PC-3 (cell line): Measurements from ENCODE around the gene MED12. TPM values are rescaled to one million over a fixed set of nuclear protein-coding genes. Genes with fewer than 3 reads are reported as not detected.

Experiments used
- ATAC-seq: fragments of 200-7000 bp; cut with Tn5 transposase; 2 replicates; pipeline ENCODE4 v1.9.1; 2020; ENCODE audit warnings: mild to moderate bottlenecking, moderate library complexity
- Bru-seq: library from RNA; stranded (reverse); fragments of 400-500 nt; gene quantifications from one replicate; lab custom pipeline; 2021; lab: Mats Ljungman, UMichigan
- BruChase-seq, 2 experiments: library from RNA; stranded (reverse); fragments of 400-500 nt; gene quantifications; one replicate each; lab custom pipeline; 2021; lab: Mats Ljungman, UMichigan
- BruUV-seq: library from RNA; stranded (reverse); fragments of 400-500 nt; replicated peaks from 2 replicates; lab custom pipeline; 2021; lab: Mats Ljungman, UMichigan
- CTCF ChIA-PET: fragments of 300-600 bp; sonication (Branson Sonifier 250); formaldehyde crosslinking; loops from one replicate; lab custom pipeline; 2022; ENCODE audit warnings: antibody characterized with exemption; lab: Charles Lee
- POLR2A ChIA-PET: fragments of 300-600 bp; sonication (Branson Sonifier 250); formaldehyde crosslinking; loops from one replicate; lab custom pipeline; 2022; ENCODE audit warnings: antibody characterized with exemption; ENCODE audit not compliant: unreplicated experiment; lab: Charles Lee
- DNase-seq: peaks from one replicate; pipeline ENCODE4 v3.0.0-alpha.2; 2015
- H2AFZ ChIP-seq: fragments of 300-600 bp; sonication (generic); 2 replicates; pipeline ENCODE4 v1.6.0; 2016; ENCODE audit warnings: antibody characterized with exemption, low read length
- H3F3A ChIP-seq: fragments of 300-600 bp; sonication (generic); one replicate; pipeline ENCODE4 v1.6.0; 2017; ENCODE audit warnings: antibody characterized with exemption, low read length, control low read depth, mild to moderate bottlenecking; ENCODE audit not compliant: unreplicated experiment
- H3K27ac ChIP-seq: fragments of 300-600 bp; sonication (generic); 2 replicates; pipeline ENCODE4 v1.5.1; 2016; ENCODE audit warnings: mild to moderate bottlenecking, low read length
- H3K27me3 ChIP-seq: fragments of 300-600 bp; sonication (generic); 2 replicates; pipeline ENCODE4 v1.6.1; 2016; ENCODE audit warnings: low read length, mixed read lengths
- H3K36me3 ChIP-seq: fragments of 300-600 bp; sonication (generic); 2 replicates; pipeline ENCODE4 v1.6.1; 2016; ENCODE audit warnings: low read depth, mixed run types, low read length, mixed read lengths
- H3K4me1 ChIP-seq: fragments of 300-600 bp; sonication (generic); 2 replicates; pipeline ENCODE4 v1.5.1; 2016; ENCODE audit warnings: low read length; ENCODE audit not compliant: insufficient read depth
- H3K4me2 ChIP-seq: fragments of 300-600 bp; sonication (generic); 2 replicates; pipeline ENCODE4 v1.6.0; 2016; ENCODE audit warnings: low read length
- H3K4me3 ChIP-seq: fragments of 300-600 bp; sonication (generic); 2 replicates; pipeline ENCODE4 v1.5.1; 2016; ENCODE audit warnings: mild to moderate bottlenecking, low read length, mixed read lengths
- H3K79me2 ChIP-seq: fragments of 300-600 bp; sonication (generic); 2 replicates; pipeline ENCODE4 v1.6.1; 2017; ENCODE audit warnings: low read length, mixed read lengths
- H3K9ac ChIP-seq: fragments of 300-600 bp; sonication (generic); 2 replicates; pipeline ENCODE4 v1.6.0; 2016; ENCODE audit warnings: mild to moderate bottlenecking, low read length
- H3K9me2 ChIP-seq: fragments of 300-600 bp; sonication (generic); replicated peaks from 2 replicates; pipeline ENCODE4 v1.6.1; 2016; ENCODE audit warnings: mixed run types, low read length, mixed read lengths
- H3K9me3 ChIP-seq: fragments of 300-600 bp; sonication (generic); 2 replicates; pipeline ENCODE4 v1.6.1; 2016; ENCODE audit warnings: low read length, mixed read lengths
- H4K20me1 ChIP-seq: fragments of 300-600 bp; sonication (generic); 2 replicates; pipeline ENCODE4 v1.6.1; 2016; ENCODE audit warnings: low read length, mixed read lengths
- EZH2 ChIP-seq: fragments of 300-600 bp; sonication (generic); IDR thresholded peaks from one replicate; pipeline ENCODE4 v1.6.1; 2017; ENCODE audit warnings: antibody characterized with exemption, mild to moderate bottlenecking, low read length; ENCODE audit not compliant: unreplicated experiment
- EZH2phosphoT487 ChIP-seq: fragments of 300-600 bp; sonication (generic); IDR thresholded peaks from 2 replicates; pipeline ENCODE4 v1.6.1; 2018; ENCODE audit warnings: mild to moderate bottlenecking, antibody characterized with exemption, low read length, borderline replicate concordance
- intact Hi-C: fragments of 100-400 bp; cut with micrococcal nuclease; formaldehyde crosslinking; loops from 2 replicates; pipeline ENCODE4 v1.9.0; 2023
- long read RNA-seq: library from polyadenylated mRNA; unstranded; transcript quantifications from one replicate; pipeline ENCODE4 v2.0.0, GENCODE V29; 2021; ENCODE audit not compliant: unreplicated experiment
- total RNA-seq: library from RNA; depleted of rRNA; stranded (reverse); fragments of >200 nt; gene quantifications from 2 replicates; pipeline ENCODE4 v1.2.3, GENCODE V29; 2014; rRNA removed
- TF ChIP-seq, protein P1 (sequence below): fragments of 300-600 bp; sonication (generic); conservative IDR thresholded peaks from 2 replicates; pipeline ENCODE4 v1.5.1; 2017; ENCODE audit warnings: antibody characterized with exemption, low read depth, mild to moderate bottlenecking, low read length

MED12 gene
- 28.1 and 45.8 TPM in 2 replicates for total RNA-seq
- percentile 74 among the genes with signal in this experiment for Bru-seq, nascent RNA
- percentile 89 among the genes with signal in this experiment for BruChase-seq, experiment 1, labeled RNA remaining after a 6-hour chase
- BruChase-seq, experiment 2, labeled RNA remaining after a 2-hour chase = percentile 85 among the genes with signal in this experiment
- long read RNA-seq, partial matches to known transcripts = 25 of 33 reads
- long read RNA-seq, other reads (novel, unspliced or antisense) = 8 of 33 reads

- Histone ChIP-seq H3F3A (no peaks in the 10 kb centered on the region), H3K4me3 (peak within 1 kb of the TSS; percentile 94), H3K27ac (peak within 1 kb of the TSS; percentile 29), H3K36me3 (no peaks in the 10 kb centered on the region; the same call in 1 of the 2 replicates), H3K4me2 (peak within 1 kb of the TSS; percentile 89), H3K4me1 (peaks cover 9% of the 10 kb centered on the region; the same call in 1 of the 2 replicates), H2AFZ (peak within 1 kb of the TSS; percentile 98), H4K20me1 (no peaks in the 10 kb centered on the region), H3K27me3 (no peaks in the 10 kb centered on the region), H3K79me2 (peaks cover 12% of the 10 kb centered on the region; the same call in 1 of the 2 replicates), H3K9ac (peak within 1 kb of the TSS; percentile 95), H3K9me3 (no peaks in the 10 kb centered on the region), H3K9me2 (no peaks in the 10 kb centered on the region)
- intact Hi-C loops = no loop called here
- peak; percentile 67 for DNase-seq
- TSS peak; percentile 31 for BruUV-seq
- ATAC-seq = peak; percentile 97
- no peak for TF ChIP-seq EZH2
- TF ChIP-seq EZH2phosphoT487 = no peak
- TF ChIP-seq, protein P1, sequence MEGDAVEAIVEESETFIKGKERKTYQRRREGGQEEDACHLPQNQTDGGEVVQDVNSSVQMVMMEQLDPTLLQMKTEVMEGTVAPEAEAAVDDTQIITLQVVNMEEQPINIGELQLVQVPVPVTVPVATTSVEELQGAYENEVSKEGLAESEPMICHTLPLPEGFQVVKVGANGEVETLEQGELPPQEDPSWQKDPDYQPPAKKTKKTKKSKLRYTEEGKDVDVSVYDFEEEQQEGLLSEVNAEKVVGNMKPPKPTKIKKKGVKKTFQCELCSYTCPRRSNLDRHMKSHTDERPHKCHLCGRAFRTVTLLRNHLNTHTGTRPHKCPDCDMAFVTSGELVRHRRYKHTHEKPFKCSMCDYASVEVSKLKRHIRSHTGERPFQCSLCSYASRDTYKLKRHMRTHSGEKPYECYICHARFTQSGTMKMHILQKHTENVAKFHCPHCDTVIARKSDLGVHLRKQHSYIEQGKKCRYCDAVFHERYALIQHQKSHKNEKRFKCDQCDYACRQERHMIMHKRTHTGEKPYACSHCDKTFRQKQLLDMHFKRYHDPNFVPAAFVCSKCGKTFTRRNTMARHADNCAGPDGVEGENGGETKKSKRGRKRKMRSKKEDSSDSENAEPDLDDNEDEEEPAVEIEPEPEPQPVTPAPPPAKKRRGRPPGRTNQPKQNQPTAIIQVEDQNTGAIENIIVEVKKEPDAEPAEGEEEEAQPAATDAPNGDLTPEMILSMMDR = no peak
- ChIA-PET POLR2A (interaction anchor here (0.6 to 0.7 kb wide), 3 partner anchors 26 to 165 kb away, joined by 3 to 8 read pairs (median 3); partner anchors contain the start of gene NONO), CTCF (interaction anchor here (0.6 kb wide), 1 partner anchor 165 kb away, joined by 3 read pairs; no protein-coding TSS in a partner anchor)
Observed at GRCh38 chrX:71118032-71118984, at the start of gene MED12. TSS of gene MED12 (plus strand) at chrX:71118596. CDS start at chrX:71118755, 159 bp downstream.

DNA sequence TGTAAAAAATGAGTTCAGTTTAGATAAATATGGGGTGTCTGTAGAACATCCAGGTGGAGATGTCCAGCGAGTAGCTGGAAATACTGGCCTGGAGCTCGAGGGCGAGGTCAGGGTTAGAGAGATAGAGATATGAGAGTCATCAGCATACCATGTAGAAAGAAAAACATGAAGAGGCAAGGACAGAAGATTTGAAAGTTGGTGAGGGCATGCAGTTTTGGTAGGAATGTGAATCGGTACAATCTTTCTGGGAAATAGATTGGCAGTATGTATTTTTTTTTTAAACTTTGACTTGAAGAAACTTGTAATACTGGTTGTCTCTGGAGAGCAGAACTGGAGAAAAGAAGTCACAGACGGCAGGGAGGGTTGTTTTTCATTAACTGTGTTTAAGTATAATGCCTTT lies 47.9 kb upstream of the MED12 start:
- Histone ChIP-seq H3K79me2 (peaks cover 23% of the 10 kb centered on the region), H3K4me1 (peaks cover 19% of the 10 kb centered on the region), H3K4me2 (no peak overlapping the region), H3K4me3 (no peak overlapping the region), H4K20me1 (no peaks in the 10 kb centered on the region), H3K9me3 (no peaks in the 10 kb centered on the region), H2AFZ (no peak overlapping the region), H3K36me3 (no peaks in the 10 kb centered on the region), H3K27me3 (no peaks in the 10 kb centered on the region), H3F3A (no peaks in the 10 kb centered on the region), H3K27ac (no peak overlapping the region), H3K9me2 (no peaks in the 10 kb centered on the region), H3K9ac (no peak overlapping the region)
- DNase-seq (no peak), ATAC-seq (no peak)
- intact Hi-C loops = no loop called here
- ChIA-PET CTCF (no interaction called here), POLR2A (no interaction called here)
- TF ChIP-seq, protein P1 = no peak
- TF ChIP-seq EZH2phosphoT487 = no peak
- no peak for TF ChIP-seq EZH2
- BruUV-seq = no TSS peak
